PC-9 (cell line): Measurements from ENCODE around the gene PGP. TPM values are rescaled to one million over a fixed set of nuclear protein-coding genes. Genes with fewer than 3 reads are reported as not detected.

Experiments used
- BruUV-seq: library from RNA; stranded (reverse); fragments of 400-500 nt; replicated peaks from 2 replicates; lab custom pipeline; 2021; lab: Mats Ljungman, UMichigan
- CTCF ChIA-PET: fragments of 300-600 bp; sonication (Branson Sonifier 250); formaldehyde crosslinking; loops from one replicate; lab custom pipeline; 2022; ENCODE audit warnings: antibody characterized with exemption; lab: Charles Lee
- POLR2A ChIA-PET: fragments of 300-600 bp; sonication (Branson Sonifier 250); formaldehyde crosslinking; loops from one replicate; lab custom pipeline; 2022; ENCODE audit warnings: antibody characterized with exemption; ENCODE audit not compliant: unreplicated experiment; lab: Charles Lee
- DNase-seq, 2 experiments: peaks; one replicate each; pipeline versions ENCODE4 v3.0.0 to v3.0.0-alpha.2; 2015 to 2022; ENCODE audit warnings: mixed read lengths in 1 of 2
- H2AFZ ChIP-seq: fragments of 200-600 bp; sonication (generic); 2 replicates; pipeline ENCODE4 v1.8.1; 2017; ENCODE audit warnings: antibody characterized with exemption
- H3F3A ChIP-seq: fragments of 200-600 bp; sonication (generic); 2 replicates; pipeline ENCODE4 v1.8.1; 2017; ENCODE audit warnings: antibody characterized with exemption, mild to moderate bottlenecking, low read depth; ENCODE audit not compliant: insufficient read depth
- H3K27ac ChIP-seq: fragments of 200-600 bp; sonication (generic); 2 replicates; pipeline ENCODE4 v1.6.1; 2016; ENCODE audit warnings: mixed run types
- H3K27me3 ChIP-seq: fragments of 200-600 bp; sonication (generic); 2 replicates; pipeline ENCODE4 v1.6.1; 2016; ENCODE audit warnings: low read depth, mixed run types; ENCODE audit not compliant: insufficient read depth
- H3K36me3 ChIP-seq: fragments of 200-600 bp; sonication (generic); 2 replicates; pipeline ENCODE4 v1.6.1; 2016; ENCODE audit warnings: low read depth, mixed run types
- H3K4me1 ChIP-seq: fragments of 200-600 bp; sonication (generic); replicated peaks from 2 replicates; pipeline ENCODE4 v1.6.1; 2016; ENCODE audit warnings: mixed run types; ENCODE audit not compliant: insufficient read depth
- H3K4me2 ChIP-seq: fragments of 200-600 bp; sonication (generic); 2 replicates; pipeline ENCODE4 v1.6.1; 2017; ENCODE audit warnings: mixed run types
- H3K4me3 ChIP-seq: fragments of 200-600 bp; sonication (generic); 2 replicates; pipeline ENCODE4 v1.6.1; 2016; ENCODE audit warnings: mixed run types
- H3K79me2 ChIP-seq: fragments of 200-600 bp; sonication (generic); 2 replicates; pipeline ENCODE4 v1.6.1; 2017; ENCODE audit warnings: low read depth, mixed run types
- H3K9me2 ChIP-seq: fragments of 200-600 bp; sonication (generic); 2 replicates; pipeline ENCODE4 v1.8.1; 2017; ENCODE audit warnings: mild to moderate bottlenecking; ENCODE audit not compliant: insufficient read depth
- H3K9me3 ChIP-seq: fragments of 200-600 bp; sonication (generic); 2 replicates; pipeline ENCODE4 v1.8.1; 2016; ENCODE audit warnings: low read depth; ENCODE audit not compliant: insufficient read depth
- H4K20me1 ChIP-seq: fragments of 200-600 bp; sonication (generic); 2 replicates; pipeline ENCODE4 v1.8.1; 2017; ENCODE audit not compliant: insufficient read depth
- EZH2 ChIP-seq: fragments of 200-600 bp; sonication (generic); IDR thresholded peaks from 2 replicates; pipeline ENCODE4 v1.8.0; 2017; ENCODE audit warnings: antibody characterized with exemption, low read depth
- intact Hi-C: fragments of 100-400 bp; cut with micrococcal nuclease; formaldehyde crosslinking; loops from one replicate; pipeline ENCODE4 v1.10.0; 2022; ENCODE audit not compliant: unreplicated experiment
- total RNA-seq: library from RNA; stranded (reverse); gene quantifications from 2 replicates; pipeline ENCODE4 v1.2.3, GENCODE V29; 2021
- TF ChIP-seq, protein P1 (sequence below): fragments of 200-600 bp; sonication (generic); conservative IDR thresholded peaks from 2 replicates; pipeline ENCODE4 v1.6.1; 2017; ENCODE audit warnings: mixed run types, antibody characterized with exemption, mild to moderate bottlenecking, moderate library complexity

PGP gene
- total RNA-seq, 1 experiment from 2014 or later, result 23.4 TPM

DNA sequence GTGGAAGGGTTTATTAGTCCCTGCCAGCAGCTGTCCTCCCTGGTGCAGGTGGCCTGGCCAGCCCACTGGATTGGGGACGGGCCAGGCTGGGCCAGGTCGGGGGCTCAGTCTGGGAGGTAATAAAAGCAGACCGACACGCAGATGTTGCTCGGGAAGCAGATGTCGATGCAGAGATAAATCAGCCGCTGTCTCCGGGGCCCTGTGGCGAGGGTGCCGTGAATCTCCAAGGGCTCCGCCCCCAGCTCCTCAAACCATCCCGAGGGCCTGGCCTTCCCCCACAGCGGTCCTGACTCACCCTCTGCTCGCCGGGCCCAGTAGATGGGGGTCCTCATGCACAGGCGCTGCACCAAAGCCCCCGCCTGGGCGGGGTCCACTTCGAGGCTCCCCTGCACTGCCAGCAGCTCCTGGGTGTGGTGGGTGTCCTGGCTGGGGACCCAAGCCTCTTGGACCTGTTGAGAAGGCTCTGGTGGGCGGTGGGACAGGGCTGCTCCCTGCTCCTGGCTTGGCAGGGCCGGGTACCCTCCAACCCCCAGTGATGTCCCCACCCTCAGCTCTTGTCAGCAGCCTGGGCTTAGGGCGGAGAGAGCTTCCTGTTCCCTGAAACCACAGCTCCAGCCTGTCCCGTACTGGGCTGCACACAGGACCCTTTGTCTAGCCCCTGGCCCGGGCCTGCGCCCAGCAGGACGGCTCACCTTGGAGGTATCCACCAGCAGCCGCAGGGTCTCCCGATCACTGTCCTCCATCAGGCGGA lies 5.2 kb downstream of the PGP start:
- 0 out of 2 replicates have a peak, but pooled peaks cover 6% of the 10 kb centered on the region for H3K36me3 ChIP-seq
- peaks cover 34% of the 10 kb centered on the region for H3K79me2 ChIP-seq

DNA sequence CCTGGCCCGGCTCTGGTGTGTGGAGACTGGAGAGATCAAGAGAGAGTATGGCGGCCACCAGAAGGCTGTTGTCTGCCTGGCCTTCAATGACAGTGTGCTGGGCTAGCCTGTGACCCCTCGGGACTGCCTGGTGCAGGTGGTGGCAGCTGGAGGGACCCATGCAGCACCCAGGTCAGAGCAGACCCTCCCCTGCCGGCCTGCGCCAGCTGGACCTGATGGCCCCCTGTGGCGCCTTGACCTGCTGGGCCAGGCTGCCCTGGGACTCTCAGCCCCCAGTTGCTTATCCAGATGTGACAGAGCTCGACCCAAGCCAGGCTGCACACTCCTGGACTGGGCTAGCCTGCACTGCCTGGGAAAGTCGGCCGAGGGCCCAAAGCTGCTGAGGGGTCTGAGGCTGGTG lies 5.9 kb downstream of the PGP start:
- intact Hi-C loops, result no loop called here
- H2AFZ ChIP-seq, result no peak overlapping the region
- ChIA-PET CTCF (interaction anchor here (0.6 kb wide), 1 partner anchor 265 kb away, joined by 3 read pairs; no protein-coding TSS in a partner anchor), POLR2A (interaction anchor here (0.6 kb wide), 1 partner anchor 1691 kb away, joined by 4 read pairs; no protein-coding TSS in a partner anchor)
- H3F3A ChIP-seq, result peaks cover 36% of the 10 kb centered on the region; the same call in 1 of the 2 replicates
- TF ChIP-seq EZH2, result no peak
- TF ChIP-seq, protein P1, sequence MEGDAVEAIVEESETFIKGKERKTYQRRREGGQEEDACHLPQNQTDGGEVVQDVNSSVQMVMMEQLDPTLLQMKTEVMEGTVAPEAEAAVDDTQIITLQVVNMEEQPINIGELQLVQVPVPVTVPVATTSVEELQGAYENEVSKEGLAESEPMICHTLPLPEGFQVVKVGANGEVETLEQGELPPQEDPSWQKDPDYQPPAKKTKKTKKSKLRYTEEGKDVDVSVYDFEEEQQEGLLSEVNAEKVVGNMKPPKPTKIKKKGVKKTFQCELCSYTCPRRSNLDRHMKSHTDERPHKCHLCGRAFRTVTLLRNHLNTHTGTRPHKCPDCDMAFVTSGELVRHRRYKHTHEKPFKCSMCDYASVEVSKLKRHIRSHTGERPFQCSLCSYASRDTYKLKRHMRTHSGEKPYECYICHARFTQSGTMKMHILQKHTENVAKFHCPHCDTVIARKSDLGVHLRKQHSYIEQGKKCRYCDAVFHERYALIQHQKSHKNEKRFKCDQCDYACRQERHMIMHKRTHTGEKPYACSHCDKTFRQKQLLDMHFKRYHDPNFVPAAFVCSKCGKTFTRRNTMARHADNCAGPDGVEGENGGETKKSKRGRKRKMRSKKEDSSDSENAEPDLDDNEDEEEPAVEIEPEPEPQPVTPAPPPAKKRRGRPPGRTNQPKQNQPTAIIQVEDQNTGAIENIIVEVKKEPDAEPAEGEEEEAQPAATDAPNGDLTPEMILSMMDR, result no peak
- H3K4me1 ChIP-seq, result peaks cover 36% of the 10 kb centered on the region
- no TSS peak for BruUV-seq
- no peak for DNase-seq
- H3K9me2 ChIP-seq, result no peaks in the 10 kb centered on the region
- peaks cover 33% of the 10 kb centered on the region for H3K79me2 ChIP-seq
- no peak overlapping the region for H3K27ac ChIP-seq
- H3K4me2 ChIP-seq, result no peak overlapping the region
- peaks cover 19% of the 10 kb centered on the region; the same call in 1 of the 2 replicates for H4K20me1 ChIP-seq
- H3K4me3 ChIP-seq, result no peak overlapping the region
- no peaks in the 10 kb centered on the region for H3K27me3 ChIP-seq
- H3K9me3 ChIP-seq, result no peaks in the 10 kb centered on the region
- 0 out of 2 replicates have a peak, but pooled peaks cover 6% of the 10 kb centered on the region for H3K36me3 ChIP-seq

More for the DNA sequence above, 5.2 kb downstream of the PGP start:
- Histone ChIP-seq H3K27me3 (no peaks in the 10 kb centered on the region), H2AFZ (no peak overlapping the region), H3K4me2 (no peak overlapping the region), H3K9me2 (no peaks in the 10 kb centered on the region), H3K4me1 (peaks cover 34% of the 10 kb centered on the region), H3K27ac (no peak overlapping the region), H3K9me3 (no peaks in the 10 kb centered on the region), H3F3A (peaks cover 36% of the 10 kb centered on the region; the same call in 1 of the 2 replicates), H3K4me3 (no peak overlapping the region), H4K20me1 (peaks cover 19% of the 10 kb centered on the region; the same call in 1 of the 2 replicates)
- DNase-seq, result no peak
- ChIA-PET CTCF (interaction anchor here (0.6 kb wide), 1 partner anchor 265 kb away, joined by 3 read pairs; no protein-coding TSS in a partner anchor), POLR2A (interaction anchor here (0.6 kb wide), 1 partner anchor 1691 kb away, joined by 4 read pairs; no protein-coding TSS in a partner anchor)
- intact Hi-C loops, result loop anchor here (5.0 kb wide), 1 partner anchor 43 kb away; the partner anchor contains the start of gene ECI1
- BruUV-seq, result no TSS peak
- TF ChIP-seq, protein P1, result no peak
- no peak for TF ChIP-seq EZH2

GRCh38 chr16:2208308-2208707 lies 6.3 kb downstream of the PGP start:
- BruUV-seq, result no TSS peak
- no peak for TF ChIP-seq EZH2
- TF ChIP-seq, protein P1, result no peak
- CTCF ChIA-PET, result no interaction called here

More at GRCh38 chr16:2208308-2208707, 6.3 kb downstream of the PGP start:
- Histone ChIP-seq H3K9me2 (no peaks in the 10 kb centered on the region), H3K36me3 (0 out of 2 replicates have a peak, but pooled peaks cover 6% of the 10 kb centered on the region), H3K4me2 (no peak overlapping the region), H2AFZ (no peak overlapping the region), H3K4me1 (peaks cover 32% of the 10 kb centered on the region), H3K79me2 (peaks cover 29% of the 10 kb centered on the region), H3K9me3 (no peaks in the 10 kb centered on the region), H3F3A (peaks cover 32% of the 10 kb centered on the region; the same call in 1 of the 2 replicates), H3K27me3 (no peaks in the 10 kb centered on the region), H3K4me3 (no peak overlapping the region), H4K20me1 (peaks cover 17% of the 10 kb centered on the region; the same call in 1 of the 2 replicates), H3K27ac (no peak overlapping the region)
- DNase-seq, result no peak
- intact Hi-C loops, result no loop called here
- POLR2A ChIA-PET, result no interaction called here
